ENCODE results near the gene ASTN2. TPM values are rescaled to one million over a fixed set of nuclear protein-coding genes. Genes with fewer than 3 reads are reported as not detected.

The ASTN2 gene
- polyA plus RNA-seq, 4 donors = 3.0 to 15.2 (median 3.7) TPM

GRCh38 chr9:116543731-116544400 lies 871.0 kb downstream of the ASTN2 start:
- Histone ChIP-seq H3K36me3 (ENCODE audit: control insufficient read depth in 3 of 3, insufficient read depth in 2 of 3, low read depth in 1 of 3, low read length in 3 of 3) (no peaks in the 10 kb centered on the region), H3K27ac (ENCODE audit: low read depth in 1 of 3, low read length in 2 of 3) (no peak overlapping the region), H3K27me3 (ENCODE audit: control insufficient read depth in 3 of 3, insufficient read depth in 3 of 3, low read length in 3 of 3) (no peaks in the 10 kb centered on the region), H3K9me3 (ENCODE audit: control insufficient read depth in 2 of 2, insufficient read depth in 1 of 2, low read depth in 1 of 2, low read length in 1 of 2) (no peaks in the 10 kb centered on the region), H3K4me3 (ENCODE audit: low read depth in 1 of 3, low read length in 3 of 3) (no peak overlapping the region), H3K4me1 (ENCODE audit: control insufficient read depth in 3 of 3, insufficient read depth in 2 of 3, low read depth in 1 of 3, low read length in 2 of 3) (peaks cover 0 to 27% (median 2%) of the 10 kb centered on the region in 3 donors)
- WGBS, 3 donors = 82 to 92% (median 84%) methylated on average over 8 of the region's 8 CpGs
- no peak for FAIRE-seq
- DNase-seq = no peak

- H3K27ac ChIP-seq (ENCODE audit: low read depth in 1 of 3, low read length in 2 of 3) = no peak overlapping the region
- DNase-seq (peak in 1 of 2 donors; percentile 29), FAIRE-seq (no peak)
- H3K27me3 ChIP-seq (ENCODE audit: control insufficient read depth in 3 of 3, insufficient read depth in 3 of 3, low read length in 3 of 3) = no peaks in the 10 kb centered on the region
- H3K9me3 ChIP-seq (ENCODE audit: control insufficient read depth in 2 of 2, insufficient read depth in 1 of 2, low read depth in 1 of 2, low read length in 1 of 2) = peaks cover 0 to 5% of the 10 kb centered on the region in 2 donors
- H3K36me3 ChIP-seq (ENCODE audit: control insufficient read depth in 3 of 3, insufficient read depth in 2 of 3, low read depth in 1 of 3, low read length in 3 of 3) = no peaks in the 10 kb centered on the region
- H3K4me1 ChIP-seq (ENCODE audit: control insufficient read depth in 3 of 3, insufficient read depth in 2 of 3, low read depth in 1 of 3, low read length in 2 of 3) = peaks cover 0 to 5% (median 0%) of the 10 kb centered on the region in 3 donors
- H3K4me3 ChIP-seq (ENCODE audit: low read depth in 1 of 3, low read length in 3 of 3) = no peak overlapping the region
These were observed 873.5 kb downstream of the ASTN2 start for GRCh38 chr9:116541402-116541801.

GRCh38 chr9:116539549-116539948 lies 875.3 kb downstream of the ASTN2 start:
- H3K27ac ChIP-seq (ENCODE audit: low read depth in 1 of 3, low read length in 2 of 3) = no peak overlapping the region
- no peak overlapping the region for H3K4me3 ChIP-seq (ENCODE audit: low read depth in 1 of 3, low read length in 3 of 3)
- DNase-seq (no peak), FAIRE-seq (no peak)
- H3K27me3 ChIP-seq (ENCODE audit: control insufficient read depth in 3 of 3, insufficient read depth in 3 of 3, low read length in 3 of 3) = no peaks in the 10 kb centered on the region
- 85 to 88% (median 87%) methylated on average over 6 of the region's 6 CpGs for WGBS, 3 donors
- H3K36me3 ChIP-seq (ENCODE audit: control insufficient read depth in 3 of 3, insufficient read depth in 2 of 3, low read depth in 1 of 3, low read length in 3 of 3) = no peaks in the 10 kb centered on the region
- peaks cover 0 to 5% of the 10 kb centered on the region in 2 donors for H3K9me3 ChIP-seq (ENCODE audit: control insufficient read depth in 2 of 2, insufficient read depth in 1 of 2, low read depth in 1 of 2, low read length in 1 of 2)
- H3K4me1 ChIP-seq (ENCODE audit: control insufficient read depth in 3 of 3, insufficient read depth in 2 of 3, low read depth in 1 of 3, low read length in 2 of 3) = no peaks in the 10 kb centered on the region

- Histone ChIP-seq H3K27me3 (ENCODE audit: control insufficient read depth in 3 of 3, insufficient read depth in 3 of 3, low read length in 3 of 3) (no peaks in the 10 kb centered on the region), H3K4me1 (ENCODE audit: control insufficient read depth in 3 of 3, insufficient read depth in 2 of 3, low read depth in 1 of 3, low read length in 2 of 3) (peaks cover 0 to 24% (median 4%) of the 10 kb centered on the region in 3 donors), H3K9me3 (ENCODE audit: control insufficient read depth in 2 of 2, insufficient read depth in 1 of 2, low read depth in 1 of 2, low read length in 1 of 2) (peaks cover 0 to 11% of the 10 kb centered on the region in 2 donors), H3K4me3 (ENCODE audit: low read depth in 1 of 3, low read length in 3 of 3) (no peak overlapping the region), H3K36me3 (ENCODE audit: control insufficient read depth in 3 of 3, insufficient read depth in 2 of 3, low read depth in 1 of 3, low read length in 3 of 3) (no peaks in the 10 kb centered on the region), H3K27ac (ENCODE audit: low read depth in 1 of 3, low read length in 2 of 3) (peak overlapping the region in 1 of 3 donors; percentile 8)
- no peak for FAIRE-seq
- DNase-seq = no peak
- 56 to 65% (median 56%) methylated on average over 1 of the region's 1 CpG for WGBS, 3 donors
These were observed 889.2 kb downstream of the ASTN2 start for GRCh38 chr9:116525611-116526010.

GRCh38 chr9:116524778-116525470 lies 889.9 kb downstream of the ASTN2 start:
- 36 to 68% (median 55%) methylated on average over 3 of the region's 3 CpGs for WGBS, 3 donors
- peaks cover 0 to 24% (median 4%) of the 10 kb centered on the region in 3 donors for H3K4me1 ChIP-seq (ENCODE audit: control insufficient read depth in 3 of 3, insufficient read depth in 2 of 3, low read depth in 1 of 3, low read length in 2 of 3)
- no peaks in the 10 kb centered on the region for H3K27me3 ChIP-seq (ENCODE audit: control insufficient read depth in 3 of 3, insufficient read depth in 3 of 3, low read length in 3 of 3)
- no peak overlapping the region for H3K4me3 ChIP-seq (ENCODE audit: low read depth in 1 of 3, low read length in 3 of 3)
- H3K27ac ChIP-seq (ENCODE audit: low read depth in 1 of 3, low read length in 2 of 3) = peak overlapping the region in 2 of 3 donors; percentile 8 to 17
- H3K9me3 ChIP-seq (ENCODE audit: control insufficient read depth in 2 of 2, insufficient read depth in 1 of 2, low read depth in 1 of 2, low read length in 1 of 2) = peaks cover 0 to 11% of the 10 kb centered on the region in 2 donors
- H3K36me3 ChIP-seq (ENCODE audit: control insufficient read depth in 3 of 3, insufficient read depth in 2 of 3, low read depth in 1 of 3, low read length in 3 of 3) = no peaks in the 10 kb centered on the region
- FAIRE-seq (no peak), DNase-seq (peak; percentile 39 to 70)

- Histone ChIP-seq H3K9me3 (ENCODE audit: control insufficient read depth in 2 of 2, insufficient read depth in 1 of 2, low read depth in 1 of 2, low read length in 1 of 2) (peaks cover 0 to 11% of the 10 kb centered on the region in 2 donors), H3K36me3 (ENCODE audit: control insufficient read depth in 3 of 3, insufficient read depth in 2 of 3, low read depth in 1 of 3, low read length in 3 of 3) (no peaks in the 10 kb centered on the region), H3K4me1 (ENCODE audit: control insufficient read depth in 3 of 3, insufficient read depth in 2 of 3, low read depth in 1 of 3, low read length in 2 of 3) (peaks cover 0 to 15% (median under 1%) of the 10 kb centered on the region in 3 donors), H3K4me3 (ENCODE audit: low read depth in 1 of 3, low read length in 3 of 3) (no peak overlapping the region), H3K27me3 (ENCODE audit: control insufficient read depth in 3 of 3, insufficient read depth in 3 of 3, low read length in 3 of 3) (no peaks in the 10 kb centered on the region), H3K27ac (ENCODE audit: low read depth in 1 of 3, low read length in 2 of 3) (no peak overlapping the region)
- WGBS, 3 donors = 68 to 85% (median 76%) methylated on average over 2 of the region's 2 CpGs
- no peak for FAIRE-seq
- DNase-seq = no peak
These were observed 894.6 kb downstream of the ASTN2 start for GRCh38 chr9:116520218-116520617.

GRCh38 chr9:116516456-116516855 lies 898.4 kb downstream of the ASTN2 start:
- WGBS, 3 donors = 60 to 73% (median 71%) methylated on average over 1 of the region's 1 CpG
- no peak for FAIRE-seq
- no peak overlapping the region for H3K4me3 ChIP-seq (ENCODE audit: low read depth in 1 of 3, low read length in 3 of 3)

GRCh38 chr9:116515541-116515940 lies 899.3 kb downstream of the ASTN2 start:
- Histone ChIP-seq H3K4me1 (ENCODE audit: control insufficient read depth in 3 of 3, insufficient read depth in 2 of 3, low read depth in 1 of 3, low read length in 2 of 3) (no peaks in the 10 kb centered on the region), H3K27ac (ENCODE audit: low read depth in 1 of 3, low read length in 2 of 3) (no peak overlapping the region), H3K27me3 (ENCODE audit: control insufficient read depth in 3 of 3, insufficient read depth in 3 of 3, low read length in 3 of 3) (no peaks in the 10 kb centered on the region), H3K9me3 (ENCODE audit: control insufficient read depth in 2 of 2, insufficient read depth in 1 of 2, low read depth in 1 of 2, low read length in 1 of 2) (peaks cover 0 to 17% of the 10 kb centered on the region in 2 donors), H3K36me3 (ENCODE audit: control insufficient read depth in 3 of 3, insufficient read depth in 2 of 3, low read depth in 1 of 3, low read length in 3 of 3) (no peaks in the 10 kb centered on the region), H3K4me3 (ENCODE audit: low read depth in 1 of 3, low read length in 3 of 3) (no peak overlapping the region)
- DNase-seq (no peak), FAIRE-seq (no peak)

More at GRCh38 chr9:116516456-116516855, 898.4 kb downstream of the ASTN2 start:
- Histone ChIP-seq H3K9me3 (ENCODE audit: control insufficient read depth in 2 of 2, insufficient read depth in 1 of 2, low read depth in 1 of 2, low read length in 1 of 2) (peaks cover 0 to 17% of the 10 kb centered on the region in 2 donors), H3K27ac (ENCODE audit: low read depth in 1 of 3, low read length in 2 of 3) (no peak overlapping the region), H3K36me3 (ENCODE audit: control insufficient read depth in 3 of 3, insufficient read depth in 2 of 3, low read depth in 1 of 3, low read length in 3 of 3) (no peaks in the 10 kb centered on the region), H3K4me1 (ENCODE audit: control insufficient read depth in 3 of 3, insufficient read depth in 2 of 3, low read depth in 1 of 3, low read length in 2 of 3) (no peaks in the 10 kb centered on the region), H3K27me3 (ENCODE audit: control insufficient read depth in 3 of 3, insufficient read depth in 3 of 3, low read length in 3 of 3) (no peaks in the 10 kb centered on the region)
- no peak for DNase-seq
